ENCODE measurements around the gene KXD1.

GRCh38 chr19:18520848-18521691, 36.6 kb upstream of the KXD1 start:
- TF ChIP-seq CTCF (IDR thresholded peaks at IDR 0.05 in 2 of 3, conservative IDR thresholded peaks at IDR 0.05 in 1 of 3; ENCODE audit: control insufficient read depth in 2 of 3, extremely low read depth in 1 of 3, insufficient read depth in 1 of 3, low read depth in 3 of 3, low read length in 3 of 3), result no peak
- TF ChIP-seq EP300 (IDR thresholded peaks at IDR 0.05; ENCODE audit: borderline replicate concordance in 1 of 2, control insufficient read depth in 1 of 2, low read depth in 2 of 2, low read length in 2 of 2), result no peak
- TF ChIP-seq SMAD1 (IDR thresholded peaks at IDR 0.05; ENCODE audit: low read depth, partially characterized antibody), result no peak
- no peak for TF ChIP-seq POLR2A (IDR thresholded peaks at IDR 0.05; ENCODE audit: low read depth, low read length)
- no peak for TF ChIP-seq MEF2A (IDR thresholded peaks at IDR 0.05; ENCODE audit: insufficient read depth, low read depth, low read length)
- TF ChIP-seq RCOR1 (conservative IDR thresholded peaks at IDR 0.05; ENCODE audit: low read depth, low read length), result no peak
- TF ChIP-seq PAX5 (IDR thresholded peaks at IDR 0.05; ENCODE audit: borderline replicate concordance, low read depth, low read length), result no peak
- TF ChIP-seq TARDBP (IDR thresholded peaks at IDR 0.05; ENCODE audit: borderline replicate concordance), result no peak
- TF ChIP-seq RB1 (IDR thresholded peaks at IDR 0.05; ENCODE audit: borderline replicate concordance), result no peak
- TF ChIP-seq SRF (IDR thresholded peaks at IDR 0.05; ENCODE audit: low read depth in 2 of 2, low read length in 2 of 2), result no peak
- TF ChIP-seq ZNF384 (IDR thresholded peaks at IDR 0.05; ENCODE audit: borderline replicate concordance, low read depth, low read length), result no peak
